Erythroblast (primary cell): Measurements from ENCODE around the gene PSME3IP1.

Experiments
- DNase-seq, 2 experiments: peaks; one replicate each; lab custom pipeline; 2025; lab: John Stamatoyannopoulos, UW
- GATA1 ChIP-seq: IDR thresholded peaks from 2 replicates; pipeline ENCODE4 v1.6.1; 2011; ENCODE audit warnings: low read depth, mild to moderate bottlenecking, control low read depth, low read length, moderate library complexity
- POLR2A ChIP-seq: IDR thresholded peaks from 2 replicates; pipeline ENCODE4 v1.6.1; 2011; ENCODE audit warnings: mild to moderate bottlenecking, low read length

Gene PSME3IP1

DNA sequence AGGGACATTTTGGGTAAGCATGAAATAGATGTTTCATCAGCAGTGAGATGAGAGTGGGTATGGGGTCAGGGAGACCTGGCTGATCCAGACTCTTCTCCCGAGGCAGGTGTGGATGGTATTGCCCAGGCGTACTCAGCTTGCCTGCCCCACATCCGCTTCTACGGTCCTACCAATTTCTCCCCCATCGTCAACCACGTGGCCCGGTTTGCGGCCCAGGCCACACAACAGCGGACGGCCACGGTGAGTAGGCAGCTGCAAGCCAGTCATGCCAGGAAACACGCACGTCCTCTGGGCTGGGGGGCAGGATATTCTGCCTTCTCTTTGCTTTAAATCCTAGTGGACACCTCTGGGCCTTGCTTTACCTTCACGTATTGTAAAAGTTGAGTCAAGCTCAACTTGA is 48.8 kb downstream of the PSME3IP1 start:
- TF ChIP-seq POLR2A, result no peak
- TF ChIP-seq GATA1, result no peak
- DNase-seq, result no peak

DNA sequence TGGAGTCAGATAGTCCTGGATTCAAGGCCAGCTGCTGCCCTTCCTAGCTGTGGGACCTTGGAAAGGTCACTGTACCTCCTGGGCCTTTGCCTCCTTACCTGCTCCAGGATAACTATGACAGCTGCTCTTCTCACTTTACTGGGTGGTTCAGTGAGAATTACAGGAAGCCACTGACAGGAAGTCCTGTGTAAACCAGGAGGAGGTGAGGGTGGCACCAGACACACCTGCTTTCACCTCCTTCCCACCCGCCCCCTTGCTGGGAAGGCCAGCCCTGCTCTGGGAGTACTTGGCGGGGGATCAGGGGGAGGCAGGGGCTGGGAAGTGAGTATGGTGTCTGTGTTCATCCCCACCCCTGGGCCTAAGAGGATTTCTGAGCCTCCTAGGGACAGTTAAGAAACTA is 50.9 kb downstream of the PSME3IP1 start:
- TF ChIP-seq GATA1 (no peak), POLR2A (no peak)
- DNase-seq, result no peak

DNA sequence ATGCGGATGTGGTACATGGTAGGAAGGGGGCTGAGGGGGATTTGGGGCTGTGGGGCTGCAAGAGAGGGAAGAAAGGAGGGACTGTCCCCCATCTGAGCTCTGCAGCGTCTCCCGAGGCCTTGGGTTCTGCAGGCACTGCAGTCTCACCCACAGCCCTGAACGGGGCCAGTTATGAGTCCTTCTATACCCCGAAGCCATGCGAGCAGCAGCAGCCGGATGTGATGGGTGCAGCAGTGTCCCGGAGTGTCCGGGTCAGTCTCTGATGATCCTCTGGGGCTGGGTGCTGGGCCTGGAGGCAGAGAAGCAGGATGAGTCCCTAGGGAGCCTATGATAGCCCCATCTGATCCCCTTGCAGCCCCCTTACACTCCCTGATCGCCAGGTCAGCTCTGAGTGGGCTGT is 52.0 kb downstream of the PSME3IP1 start:
- TF ChIP-seq GATA1 (no peak), POLR2A (no peak)
- DNase-seq, result no peak

DNA sequence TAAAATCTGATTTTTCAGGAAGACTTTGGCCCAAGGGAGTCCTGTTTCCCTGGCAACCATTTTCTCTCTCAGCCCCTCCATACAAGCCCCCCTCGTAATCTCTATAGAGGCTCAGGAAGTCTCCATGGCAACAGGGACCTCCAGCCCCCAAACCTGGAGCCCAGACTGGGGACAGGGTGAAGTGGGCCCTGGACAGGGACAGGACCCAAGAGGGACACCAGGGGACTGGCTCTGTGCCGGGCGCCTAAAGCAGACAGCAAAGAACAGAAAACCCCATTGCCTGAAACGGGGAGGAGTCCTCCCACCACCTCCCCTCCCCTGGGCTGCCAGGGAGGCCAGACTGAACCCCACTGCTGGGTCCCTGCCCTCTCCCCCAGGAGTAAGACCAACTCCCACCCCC is 52.8 kb downstream of the PSME3IP1 start:
- TF ChIP-seq GATA1 (no peak), POLR2A (no peak)
- DNase-seq, result no peak

DNA sequence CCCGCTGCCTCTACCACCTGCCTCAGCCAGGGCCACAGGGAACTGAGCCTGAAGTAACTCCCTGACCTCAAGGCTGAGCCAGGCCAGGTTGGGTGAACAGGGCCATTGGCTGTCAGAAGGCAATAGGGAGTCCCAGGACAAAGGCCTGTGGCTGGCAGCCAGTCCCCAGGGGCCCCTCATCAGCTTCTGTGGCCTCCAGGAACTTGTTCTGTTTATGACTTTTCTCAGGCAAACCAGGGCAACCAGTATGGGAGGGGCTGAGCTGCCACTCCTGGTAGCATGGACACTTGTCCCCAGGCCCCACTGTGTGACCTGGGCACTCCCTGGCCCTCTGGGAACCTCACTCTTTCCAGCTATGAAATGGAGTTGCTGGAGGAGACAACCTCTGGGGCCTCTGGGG is 53.4 kb downstream of the PSME3IP1 start:
- no peak for TF ChIP-seq GATA1
- no peak for TF ChIP-seq POLR2A
- DNase-seq, result no peak

DNA sequence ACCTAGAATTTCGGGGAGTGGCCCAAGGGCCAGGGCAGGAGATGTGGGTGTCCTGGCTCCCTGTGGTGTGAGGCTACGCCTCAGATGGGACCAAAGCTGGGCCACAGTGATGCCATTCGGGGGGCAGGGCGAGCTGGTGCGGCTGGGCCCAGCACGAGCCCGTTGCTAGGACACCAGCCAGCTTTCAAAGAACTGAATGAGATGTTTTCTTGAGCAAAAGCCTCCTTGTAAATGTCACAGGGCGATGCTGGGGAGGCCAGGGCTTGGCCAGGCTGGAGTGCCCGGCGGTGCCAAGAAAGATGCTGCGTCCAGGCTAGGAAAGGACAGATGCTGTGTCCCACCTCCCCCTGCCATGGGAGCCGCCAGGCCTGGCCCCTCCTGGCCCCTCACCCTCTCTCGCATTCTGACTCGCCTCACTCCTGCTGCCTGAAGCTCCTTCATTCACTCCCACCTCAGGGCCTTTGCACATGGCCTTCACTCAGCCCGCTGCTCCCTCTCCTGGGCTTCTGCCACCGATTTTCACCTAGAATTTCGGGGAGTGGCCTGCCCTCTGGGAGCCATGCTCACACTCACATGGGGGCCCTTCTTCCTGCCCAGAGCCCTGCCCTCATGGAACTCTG is 54.4 kb downstream of the PSME3IP1 start:
- no peak for DNase-seq
- TF ChIP-seq POLR2A, result no peak
- no peak for TF ChIP-seq GATA1

DNA sequence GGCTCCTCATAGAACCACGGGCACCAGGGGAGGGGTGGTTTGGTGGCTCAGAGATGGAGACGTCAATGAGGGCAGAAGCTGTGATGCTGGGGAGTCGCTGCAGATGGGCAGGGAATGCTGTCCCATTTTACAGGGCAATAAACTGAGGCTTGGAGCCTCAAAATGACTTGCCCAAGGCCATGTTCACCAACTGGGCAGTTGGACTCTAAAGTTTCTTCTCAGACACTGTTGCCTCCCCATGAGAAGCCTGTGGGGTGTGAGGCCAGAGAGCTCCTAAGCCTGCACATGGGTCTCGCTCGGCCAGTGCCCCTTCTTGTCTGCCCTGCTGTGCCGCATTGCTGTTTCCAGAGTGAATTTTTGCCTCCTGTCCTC is 54.9 kb downstream of the PSME3IP1 start:
- TF ChIP-seq POLR2A, result no peak
- no peak for TF ChIP-seq GATA1

DNA sequence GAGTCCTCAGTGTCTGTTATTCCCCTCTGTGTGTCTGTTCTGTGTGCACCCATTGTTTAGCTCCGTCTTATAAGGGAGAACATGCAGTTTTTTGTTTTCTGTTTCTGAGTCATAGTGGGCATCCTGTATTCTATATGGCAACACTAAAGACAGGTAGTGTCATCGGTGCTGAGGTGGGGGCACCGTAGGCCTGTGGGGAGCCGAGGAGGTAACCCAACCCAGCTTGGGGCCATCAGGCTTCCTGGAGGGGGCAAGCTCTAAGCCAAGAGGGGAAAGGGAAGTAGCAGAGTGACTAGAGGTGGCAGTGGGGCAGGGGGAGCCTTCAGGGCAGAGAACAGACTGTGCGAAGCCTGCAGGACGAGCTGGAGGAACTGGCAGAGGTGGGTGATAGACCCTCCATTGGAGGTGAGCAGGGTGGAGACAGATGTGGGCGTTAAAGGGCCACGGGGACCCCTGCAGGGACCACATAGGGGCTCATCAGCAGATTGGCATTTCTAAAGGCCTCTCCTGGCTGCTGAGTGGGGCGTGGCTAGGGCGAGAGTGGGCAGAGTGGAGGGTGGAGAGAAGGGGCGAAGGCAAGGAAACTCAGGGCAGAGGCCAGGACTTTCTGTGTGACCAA is 57.0 kb downstream of the PSME3IP1 start:
- no peak for DNase-seq
- TF ChIP-seq GATA1 (no peak), POLR2A (no peak)

More for the DNA sequence above, 54.9 kb downstream of the PSME3IP1 start:
- DNase-seq, result no peak

DNA sequence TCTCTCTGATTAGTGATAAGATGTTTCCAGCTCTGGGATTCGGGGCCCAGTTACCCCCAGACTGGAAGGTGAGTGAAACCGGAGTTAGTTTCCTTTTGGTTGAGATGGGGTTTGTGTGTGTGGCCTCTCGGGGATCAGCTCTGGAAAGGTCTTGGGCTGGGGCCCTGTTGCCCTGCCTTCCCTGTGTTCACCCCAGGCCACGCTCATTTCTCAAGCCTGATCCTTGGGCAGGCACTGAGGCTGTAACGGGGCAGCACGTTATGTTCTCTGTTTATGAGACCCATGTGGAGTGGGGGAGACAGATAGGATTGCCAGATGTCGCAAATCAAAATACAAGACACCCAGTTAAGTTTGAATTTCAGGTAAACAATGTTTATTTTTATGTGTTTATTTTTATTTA is 58.0 kb downstream of the PSME3IP1 start:
- no peak for TF ChIP-seq POLR2A
- TF ChIP-seq GATA1, result no peak
- no peak for DNase-seq

DNA sequence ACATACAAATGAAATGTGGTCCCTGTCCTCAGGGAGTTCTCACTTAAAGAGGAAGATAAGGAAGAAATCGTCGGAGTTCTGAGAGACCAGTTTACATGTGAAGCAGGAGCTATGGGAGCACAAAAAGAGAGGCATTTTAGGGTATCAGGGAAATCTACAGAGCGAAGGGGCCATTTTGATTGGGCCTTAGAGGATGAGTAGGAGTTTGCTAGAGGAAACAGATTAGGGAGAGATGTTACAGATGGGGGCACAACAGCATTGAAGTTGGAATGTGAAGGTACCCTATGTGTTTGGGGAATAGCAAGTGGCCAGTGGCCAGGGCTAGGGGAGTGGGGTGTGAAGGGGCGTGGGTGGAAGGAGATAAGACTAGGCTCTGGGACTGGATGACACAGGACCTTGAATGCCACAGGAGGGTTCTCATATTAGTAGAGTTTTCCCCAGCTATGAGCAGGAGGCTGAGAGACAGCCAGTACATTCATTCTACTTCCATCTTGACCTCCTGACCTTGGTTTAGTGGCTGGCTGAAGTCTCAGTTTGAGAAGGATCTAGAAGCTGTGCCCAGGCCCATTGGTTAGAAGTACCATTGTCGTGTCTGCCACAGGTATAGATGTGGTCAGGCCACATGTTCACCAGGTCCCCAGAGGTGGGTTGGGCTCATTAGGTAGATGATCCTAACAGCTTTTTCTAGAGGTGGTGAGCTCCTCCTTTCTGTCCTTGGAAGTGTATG is 58.6 kb downstream of the PSME3IP1 start:
- no peak for DNase-seq
- no peak for TF ChIP-seq POLR2A
- TF ChIP-seq GATA1, result no peak

DNA sequence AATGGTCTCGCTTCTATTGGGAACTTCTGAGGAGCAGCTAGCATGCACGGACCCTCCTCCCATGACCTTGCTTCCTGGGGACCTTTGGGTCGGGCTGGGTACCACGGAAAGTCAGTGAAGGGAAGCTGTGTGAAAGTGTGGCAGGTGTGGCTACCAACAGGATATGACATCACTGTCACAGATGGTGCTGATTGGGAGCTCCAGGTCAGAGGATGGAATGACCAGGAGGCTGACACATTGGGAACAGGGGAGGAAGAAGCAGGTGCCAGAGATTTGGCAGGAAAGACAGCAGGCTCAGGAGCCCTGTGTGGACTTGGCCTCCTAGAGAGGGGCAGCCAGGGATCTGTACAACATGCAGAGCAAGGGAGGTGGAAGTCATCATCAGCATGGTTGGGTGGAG is 59.4 kb downstream of the PSME3IP1 start:
- DNase-seq, result no peak
- TF ChIP-seq GATA1 (no peak), POLR2A (no peak)

DNA sequence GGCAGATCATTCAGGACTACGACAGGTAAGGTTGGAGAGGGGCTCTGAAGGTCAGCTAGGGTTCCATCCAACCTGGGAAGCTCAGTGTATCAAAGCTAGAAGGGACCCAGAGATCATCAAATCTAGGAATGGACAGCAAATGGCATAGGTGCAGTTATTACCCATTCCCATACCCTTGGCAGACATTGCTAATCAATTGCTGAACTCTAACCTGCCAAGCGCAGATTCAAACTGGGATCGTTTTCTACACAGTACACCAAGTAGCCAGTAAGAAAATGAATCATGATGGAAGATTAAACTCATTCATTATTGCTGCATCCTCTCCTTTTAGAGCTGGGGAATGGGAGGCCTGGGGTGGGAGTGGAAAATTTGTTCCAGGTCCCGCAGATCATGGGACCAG is 59.9 kb downstream of the PSME3IP1 start:
- DNase-seq, result no peak
- TF ChIP-seq POLR2A, result no peak
- no peak for TF ChIP-seq GATA1

DNA sequence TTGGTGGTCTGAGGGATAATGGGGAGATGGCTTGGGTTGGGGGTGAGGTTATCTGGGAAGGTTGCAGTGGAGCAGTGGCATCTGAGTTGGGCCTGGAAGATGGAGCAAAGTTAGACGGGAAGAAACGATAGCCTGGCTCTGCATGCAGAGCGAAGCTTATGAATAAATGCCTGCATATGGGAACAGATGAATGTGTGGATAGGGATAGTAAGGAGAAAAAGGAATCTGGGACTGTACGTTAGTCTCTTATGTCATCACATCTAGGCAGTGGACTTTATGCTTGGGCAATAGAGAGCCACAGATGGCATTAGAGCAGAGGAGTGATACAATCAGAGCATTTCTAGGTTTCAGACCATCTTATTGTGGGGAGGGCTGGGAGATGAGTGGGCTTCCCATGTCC is 60.5 kb downstream of the PSME3IP1 start:
- no peak for DNase-seq
- TF ChIP-seq GATA1 (no peak), POLR2A (no peak)

DNA sequence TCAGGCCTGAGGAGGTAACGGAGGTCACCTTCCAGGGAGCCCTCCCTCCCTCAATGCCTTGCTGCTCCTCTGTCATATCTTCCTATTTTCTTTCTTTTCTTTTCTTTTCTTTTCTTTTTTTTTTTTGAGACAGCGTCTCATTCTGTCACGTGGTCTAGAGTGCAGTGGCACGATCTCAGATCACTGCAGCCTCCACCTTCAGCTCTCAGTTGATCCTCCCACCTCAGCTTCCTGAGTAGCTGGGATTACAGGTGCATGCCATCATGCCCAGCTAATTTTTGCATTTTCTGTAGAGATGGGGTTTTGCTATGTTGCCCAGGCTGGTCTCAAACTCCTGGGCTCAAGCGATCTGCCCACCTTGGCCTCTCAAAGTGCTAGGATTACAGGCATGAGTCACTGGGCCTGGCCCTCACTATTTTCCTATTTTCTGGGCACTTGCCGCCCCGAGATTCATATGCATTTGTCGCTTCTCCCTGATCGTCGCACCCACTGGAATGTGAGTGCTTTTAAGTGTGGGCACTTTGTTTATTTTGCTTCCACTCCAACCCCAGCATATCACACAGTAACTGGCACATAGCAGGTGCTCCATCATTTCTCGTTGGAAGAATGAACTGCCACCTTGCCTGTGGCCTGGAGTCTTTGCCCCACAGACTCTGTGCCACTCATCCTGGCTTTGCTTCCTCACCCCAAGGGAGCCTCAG is 61.7 kb downstream of the PSME3IP1 start:
- TF ChIP-seq GATA1 (no peak), POLR2A (no peak)
- no peak for DNase-seq

DNA sequence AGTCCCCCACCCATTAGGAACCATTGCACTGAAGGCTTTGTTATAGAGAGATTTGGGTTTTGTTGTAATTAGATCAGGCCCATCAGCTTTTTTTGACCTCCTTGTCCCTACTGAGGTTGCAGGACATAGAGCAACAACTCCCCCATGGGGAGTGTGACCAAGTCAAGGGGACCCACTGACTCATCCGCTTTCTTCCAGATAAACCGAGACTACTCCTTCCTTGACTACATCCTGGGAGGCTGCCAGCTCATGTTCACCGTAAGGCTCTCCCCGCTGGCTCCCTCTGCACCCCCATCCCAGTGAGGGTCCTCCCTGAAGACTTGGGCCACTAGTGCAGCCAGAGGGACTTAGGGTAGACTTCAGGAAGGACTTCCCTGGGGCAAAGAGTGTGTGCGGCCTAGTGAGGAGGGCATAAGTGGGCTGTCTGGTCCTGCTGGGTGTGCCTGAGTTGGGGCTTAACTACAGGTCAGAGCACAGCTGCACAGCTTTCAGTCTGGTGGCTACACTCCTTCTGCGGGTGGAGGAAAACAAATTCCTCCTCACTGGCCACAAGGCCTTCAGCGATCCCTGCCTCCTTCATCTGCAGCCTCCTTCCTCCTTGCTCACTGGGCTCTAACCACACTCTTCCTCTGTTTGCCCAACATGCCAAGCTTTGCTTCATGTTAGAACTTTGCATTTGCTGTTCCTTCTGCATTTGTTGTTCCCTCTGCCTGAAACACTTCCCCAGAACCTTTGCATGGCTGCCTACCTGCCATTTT is 62.4 kb downstream of the PSME3IP1 start:
- no peak for DNase-seq
- no peak for TF ChIP-seq POLR2A
- TF ChIP-seq GATA1, result no peak
